Uterus (tissue), 2 donors: Measurements from ENCODE around the gene CARD14.

Experiments used
- POLR2A ChIP-seq, 2 donors: fragments of 450-650 bp; IDR thresholded peaks; one replicate each; pipeline ENCODE4 v1.6.1; 2016; ENCODE audit warnings: antibody characterized with exemption in 2 of 2, mild to moderate bottlenecking in 1 of 2, moderate library complexity in 1 of 2
- TF ChIP-seq, protein P1 (sequence below), 4 experiments: fragments of 200-600 bp in 2 of 4; fragments of 450-650 bp in 2 of 4; sonication (generic) in 2 of 4; IDR thresholded peaks; one replicate each; pipeline ENCODE4 v1.5.1; 2016 to 2019; ENCODE audit warnings: antibody characterized with exemption in 4 of 4, mild to moderate bottlenecking in 2 of 4, moderate library complexity in 1 of 4

DNA sequence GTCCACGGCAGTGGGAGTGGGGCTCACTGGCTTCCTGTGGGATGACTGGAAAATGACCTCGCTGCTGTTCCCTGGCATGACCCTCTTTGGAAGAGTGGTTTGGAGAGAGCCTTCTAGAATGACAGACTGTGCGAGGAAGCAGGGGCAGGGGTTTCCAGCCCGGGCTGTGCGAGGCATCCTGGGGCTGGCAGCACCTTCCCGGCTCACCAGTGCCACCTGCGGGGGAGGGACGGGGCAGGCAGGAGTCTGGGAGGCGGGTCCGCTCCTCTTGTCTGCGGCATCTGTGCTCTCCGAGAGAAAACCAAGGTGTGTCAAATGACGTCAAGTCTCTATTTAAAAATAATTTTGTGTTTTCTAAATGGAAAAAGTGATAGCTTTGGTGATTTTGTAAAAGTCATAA is 83.0 kb downstream of the CARD14 start:
- TF ChIP-seq, protein P1, sequence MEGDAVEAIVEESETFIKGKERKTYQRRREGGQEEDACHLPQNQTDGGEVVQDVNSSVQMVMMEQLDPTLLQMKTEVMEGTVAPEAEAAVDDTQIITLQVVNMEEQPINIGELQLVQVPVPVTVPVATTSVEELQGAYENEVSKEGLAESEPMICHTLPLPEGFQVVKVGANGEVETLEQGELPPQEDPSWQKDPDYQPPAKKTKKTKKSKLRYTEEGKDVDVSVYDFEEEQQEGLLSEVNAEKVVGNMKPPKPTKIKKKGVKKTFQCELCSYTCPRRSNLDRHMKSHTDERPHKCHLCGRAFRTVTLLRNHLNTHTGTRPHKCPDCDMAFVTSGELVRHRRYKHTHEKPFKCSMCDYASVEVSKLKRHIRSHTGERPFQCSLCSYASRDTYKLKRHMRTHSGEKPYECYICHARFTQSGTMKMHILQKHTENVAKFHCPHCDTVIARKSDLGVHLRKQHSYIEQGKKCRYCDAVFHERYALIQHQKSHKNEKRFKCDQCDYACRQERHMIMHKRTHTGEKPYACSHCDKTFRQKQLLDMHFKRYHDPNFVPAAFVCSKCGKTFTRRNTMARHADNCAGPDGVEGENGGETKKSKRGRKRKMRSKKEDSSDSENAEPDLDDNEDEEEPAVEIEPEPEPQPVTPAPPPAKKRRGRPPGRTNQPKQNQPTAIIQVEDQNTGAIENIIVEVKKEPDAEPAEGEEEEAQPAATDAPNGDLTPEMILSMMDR (IDR thresholded peaks at IDR 0.05): peak in 1 of 4 experiments; percentile 20
- no peak for TF ChIP-seq POLR2A (IDR thresholded peaks at IDR 0.05)
